WTC11 (cell line): ENCODE results near the gene PTCHD4. TPM values are rescaled to one million over a fixed set of nuclear protein-coding genes. Genes with fewer than 3 reads are reported as not detected.

ENCODE experiments used
- ATAC-seq: fragments of 200-7000 bp; cut with Tn5 transposase; 2 replicates; pipeline ENCODE4 v1.10.0; 2021; ENCODE audit warnings: mild to moderate bottlenecking, moderate library complexity
- CTCF ChIA-PET: fragments of 300-600 bp; sonication (Branson Sonifier 250); formaldehyde crosslinking; loops from one replicate; lab custom pipeline; 2021; ENCODE audit warnings: antibody characterized with exemption; lab: Charles Lee
- POLR2A ChIA-PET: fragments of 350-600 bp; sonication (Branson Sonifier 250); formaldehyde crosslinking; loops from one replicate; lab custom pipeline; 2021; ENCODE audit warnings: antibody characterized with exemption; lab: Charles Lee
- DNase-seq: peaks from one replicate; pipeline ENCODE4 v3.0.0; 2021; ENCODE audit warnings: low spot score
- H3K27ac Mint-ChIP-seq: 2 replicates; pipeline ENCODE4 v1.8.0; 2021; ENCODE audit warnings: mixed read lengths
- H3K27me3 Mint-ChIP-seq: 2 replicates; pipeline ENCODE4 v1.8.0; 2021; ENCODE audit warnings: low read depth, mild to moderate bottlenecking, moderate library complexity, mixed read lengths
- H3K36me3 Mint-ChIP-seq: 2 replicates; pipeline ENCODE4 v1.8.0; 2021; ENCODE audit warnings: mixed read lengths
- H3K4me1 Mint-ChIP-seq: 2 replicates; pipeline ENCODE4 v1.8.0; 2022; ENCODE audit warnings: mixed read lengths
- H3K4me3 Mint-ChIP-seq: 2 replicates; pipeline ENCODE4 v1.8.0; 2021; ENCODE audit warnings: mild to moderate bottlenecking, moderate library complexity, mixed read lengths
- H3K9me3 Mint-ChIP-seq: 2 replicates; pipeline ENCODE4 v1.8.0; 2021; ENCODE audit warnings: mixed read lengths
- ATF1 ChIP-seq: sonication (generic); formaldehyde crosslinking; IDR thresholded peaks from 2 replicates; pipeline ENCODE4 v1.8.1; 2023; ENCODE audit warnings: mild to moderate bottlenecking, moderate library complexity, missing genetic modification reagents
- CREB1 ChIP-seq: sonication (generic); formaldehyde crosslinking; IDR thresholded peaks from 2 replicates; pipeline ENCODE4 v1.8.0; 2023; ENCODE audit warnings: mild to moderate bottlenecking, missing genetic modification reagents
- ETV6 ChIP-seq: sonication (generic); formaldehyde crosslinking; IDR thresholded peaks from 2 replicates; pipeline ENCODE4 v1.8.1; 2022; ENCODE audit warnings: mild to moderate bottlenecking, missing genetic modification reagents
- FOXJ3 ChIP-seq: sonication (generic); formaldehyde crosslinking; IDR thresholded peaks from 2 replicates; pipeline ENCODE4 v1.9.0; 2021; ENCODE audit warnings: missing genetic modification reagents, mild to moderate bottlenecking, borderline replicate concordance
- FOXK1 ChIP-seq: sonication (generic); formaldehyde crosslinking; IDR thresholded peaks from 2 replicates; pipeline ENCODE4 v1.8.0; 2022; ENCODE audit warnings: mild to moderate bottlenecking, moderate library complexity, missing genetic modification reagents
- GABPB1 ChIP-seq: sonication (generic); formaldehyde crosslinking; IDR thresholded peaks from 2 replicates; pipeline ENCODE4 v1.8.1; 2023; ENCODE audit warnings: mild to moderate bottlenecking, missing genetic modification reagents
- JUN ChIP-seq: sonication (generic); formaldehyde crosslinking; IDR thresholded peaks from 2 replicates; pipeline ENCODE4 v1.8.0; 2023; ENCODE audit warnings: mild to moderate bottlenecking, missing genetic modification reagents
- NFYB ChIP-seq: sonication (generic); formaldehyde crosslinking; conservative IDR thresholded peaks from 2 replicates; pipeline ENCODE4 v1.8.0; 2022; ENCODE audit warnings: low read depth, missing genetic modification reagents
- NR1H2 ChIP-seq: sonication (generic); formaldehyde crosslinking; IDR thresholded peaks from 2 replicates; pipeline ENCODE4 v1.9.0; 2021; ENCODE audit warnings: mild to moderate bottlenecking, moderate library complexity, missing genetic modification reagents
- SMAD3 ChIP-seq: sonication (generic); formaldehyde crosslinking; IDR thresholded peaks from 2 replicates; pipeline ENCODE4 v1.8.0; 2022; ENCODE audit warnings: missing genetic modification reagents, mild to moderate bottlenecking, borderline replicate concordance
- SP1 ChIP-seq: sonication (generic); formaldehyde crosslinking; conservative IDR thresholded peaks from 2 replicates; pipeline ENCODE4 v1.8.1; 2022; ENCODE audit warnings: missing genetic modification reagents
- ZNF219 ChIP-seq: sonication (generic); formaldehyde crosslinking; IDR thresholded peaks from 2 replicates; pipeline ENCODE4 v1.8.0; 2023; ENCODE audit warnings: missing genetic modification reagents, mild to moderate bottlenecking, borderline replicate concordance
- ZNF232 ChIP-seq: sonication (generic); formaldehyde crosslinking; IDR thresholded peaks from 2 replicates; pipeline ENCODE4 v1.8.0; 2022; ENCODE audit warnings: mild to moderate bottlenecking, missing genetic modification reagents
- ZNF317 ChIP-seq: sonication (generic); formaldehyde crosslinking; IDR thresholded peaks from 2 replicates; pipeline ENCODE4 v1.8.1; 2023; ENCODE audit warnings: low read depth, mild to moderate bottlenecking, moderate library complexity, missing genetic modification reagents, borderline replicate concordance
- total RNA-seq: library from RNA; stranded (reverse); gene quantifications from 3 replicates; pipeline ENCODE4 v1.2.3, GENCODE V29; 2021
- TF ChIP-seq, protein P1 (sequence below): fragments of 250-450 bp; sonication (Bioruptor Pico); IDR thresholded peaks from 2 replicates; pipeline ENCODE4 v1.9.0; 2021; ENCODE audit warnings: mild to moderate bottlenecking
- TF ChIP-seq, protein P2 (sequence below): fragments of 250-450 bp; sonication (Bioruptor Pico); IDR thresholded peaks from 2 replicates; pipeline ENCODE4 v1.9.0; 2021; ENCODE audit warnings: mild to moderate bottlenecking, borderline replicate concordance
- TF ChIP-seq, protein P3 (sequence below): sonication (generic); formaldehyde crosslinking; IDR thresholded peaks from 2 replicates; pipeline ENCODE4 v1.8.1; 2023; ENCODE audit warnings: mild to moderate bottlenecking, missing genetic modification reagents
- TF ChIP-seq, protein P4 (sequence below): sonication (generic); formaldehyde crosslinking; IDR thresholded peaks from 2 replicates; pipeline ENCODE4 v1.8.1; 2022; ENCODE audit warnings: low read depth, missing genetic modification reagents, borderline replicate concordance
- TF ChIP-seq, protein P5 (sequence below): sonication (generic); formaldehyde crosslinking; IDR thresholded peaks from 2 replicates; pipeline ENCODE4 v1.8.0; 2022; ENCODE audit warnings: mild to moderate bottlenecking, missing genetic modification reagents
- TF ChIP-seq, protein P6 (sequence below): fragments of 250-450 bp; sonication (Bioruptor Pico); IDR thresholded peaks from 2 replicates; pipeline ENCODE4 v2.1.2; 2022; ENCODE audit warnings: mild to moderate bottlenecking, moderate library complexity

PTCHD4 gene
- total RNA-seq, 1 experiment from 2014 or later: 1.6 TPM

DNA sequence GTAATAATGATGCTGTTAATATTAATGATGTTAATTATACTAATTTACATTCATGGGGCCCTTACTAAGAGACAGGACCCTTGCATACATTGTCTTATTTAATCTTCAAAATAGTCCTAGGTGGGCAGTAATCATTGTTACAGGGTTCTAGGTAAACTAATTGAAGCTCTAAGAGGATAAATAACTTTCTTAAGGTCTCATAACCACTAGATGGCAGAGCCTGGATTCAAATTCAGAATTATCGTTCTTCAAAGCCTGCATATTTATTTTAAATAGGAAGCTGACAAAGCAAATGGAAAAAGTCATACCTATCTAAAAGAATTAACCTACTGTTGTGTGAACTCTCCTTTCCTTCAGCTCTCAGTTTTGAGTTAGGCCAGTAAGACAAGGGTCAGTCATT lies 23.5 kb downstream of the PTCHD4 start:
- TF ChIP-seq FOXJ3 (CRISPR knock-in tag) (no peak), ATF1 (CRISPR knock-in tag) (no peak), CREB1 (CRISPR knock-in tag) (no peak), SMAD3 (no peak), ZNF232 (CRISPR knock-in tag) (no peak), ZNF317 (CRISPR knock-in tag) (no peak), ETV6 (CRISPR knock-in tag) (no peak), JUN (CRISPR knock-in tag) (no peak), ZNF219 (CRISPR knock-in tag) (no peak), NR1H2 (CRISPR knock-in tag) (no peak), FOXK1 (CRISPR knock-in tag) (no peak)
- TF ChIP-seq, protein P1, sequence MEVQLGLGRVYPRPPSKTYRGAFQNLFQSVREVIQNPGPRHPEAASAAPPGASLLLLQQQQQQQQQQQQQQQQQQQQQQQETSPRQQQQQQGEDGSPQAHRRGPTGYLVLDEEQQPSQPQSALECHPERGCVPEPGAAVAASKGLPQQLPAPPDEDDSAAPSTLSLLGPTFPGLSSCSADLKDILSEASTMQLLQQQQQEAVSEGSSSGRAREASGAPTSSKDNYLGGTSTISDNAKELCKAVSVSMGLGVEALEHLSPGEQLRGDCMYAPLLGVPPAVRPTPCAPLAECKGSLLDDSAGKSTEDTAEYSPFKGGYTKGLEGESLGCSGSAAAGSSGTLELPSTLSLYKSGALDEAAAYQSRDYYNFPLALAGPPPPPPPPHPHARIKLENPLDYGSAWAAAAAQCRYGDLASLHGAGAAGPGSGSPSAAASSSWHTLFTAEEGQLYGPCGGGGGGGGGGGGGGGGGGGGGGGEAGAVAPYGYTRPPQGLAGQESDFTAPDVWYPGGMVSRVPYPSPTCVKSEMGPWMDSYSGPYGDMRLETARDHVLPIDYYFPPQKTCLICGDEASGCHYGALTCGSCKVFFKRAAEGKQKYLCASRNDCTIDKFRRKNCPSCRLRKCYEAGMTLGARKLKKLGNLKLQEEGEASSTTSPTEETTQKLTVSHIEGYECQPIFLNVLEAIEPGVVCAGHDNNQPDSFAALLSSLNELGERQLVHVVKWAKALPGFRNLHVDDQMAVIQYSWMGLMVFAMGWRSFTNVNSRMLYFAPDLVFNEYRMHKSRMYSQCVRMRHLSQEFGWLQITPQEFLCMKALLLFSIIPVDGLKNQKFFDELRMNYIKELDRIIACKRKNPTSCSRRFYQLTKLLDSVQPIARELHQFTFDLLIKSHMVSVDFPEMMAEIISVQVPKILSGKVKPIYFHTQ (CRISPR knock-in tag): no peak
- TF ChIP-seq, protein P2, sequence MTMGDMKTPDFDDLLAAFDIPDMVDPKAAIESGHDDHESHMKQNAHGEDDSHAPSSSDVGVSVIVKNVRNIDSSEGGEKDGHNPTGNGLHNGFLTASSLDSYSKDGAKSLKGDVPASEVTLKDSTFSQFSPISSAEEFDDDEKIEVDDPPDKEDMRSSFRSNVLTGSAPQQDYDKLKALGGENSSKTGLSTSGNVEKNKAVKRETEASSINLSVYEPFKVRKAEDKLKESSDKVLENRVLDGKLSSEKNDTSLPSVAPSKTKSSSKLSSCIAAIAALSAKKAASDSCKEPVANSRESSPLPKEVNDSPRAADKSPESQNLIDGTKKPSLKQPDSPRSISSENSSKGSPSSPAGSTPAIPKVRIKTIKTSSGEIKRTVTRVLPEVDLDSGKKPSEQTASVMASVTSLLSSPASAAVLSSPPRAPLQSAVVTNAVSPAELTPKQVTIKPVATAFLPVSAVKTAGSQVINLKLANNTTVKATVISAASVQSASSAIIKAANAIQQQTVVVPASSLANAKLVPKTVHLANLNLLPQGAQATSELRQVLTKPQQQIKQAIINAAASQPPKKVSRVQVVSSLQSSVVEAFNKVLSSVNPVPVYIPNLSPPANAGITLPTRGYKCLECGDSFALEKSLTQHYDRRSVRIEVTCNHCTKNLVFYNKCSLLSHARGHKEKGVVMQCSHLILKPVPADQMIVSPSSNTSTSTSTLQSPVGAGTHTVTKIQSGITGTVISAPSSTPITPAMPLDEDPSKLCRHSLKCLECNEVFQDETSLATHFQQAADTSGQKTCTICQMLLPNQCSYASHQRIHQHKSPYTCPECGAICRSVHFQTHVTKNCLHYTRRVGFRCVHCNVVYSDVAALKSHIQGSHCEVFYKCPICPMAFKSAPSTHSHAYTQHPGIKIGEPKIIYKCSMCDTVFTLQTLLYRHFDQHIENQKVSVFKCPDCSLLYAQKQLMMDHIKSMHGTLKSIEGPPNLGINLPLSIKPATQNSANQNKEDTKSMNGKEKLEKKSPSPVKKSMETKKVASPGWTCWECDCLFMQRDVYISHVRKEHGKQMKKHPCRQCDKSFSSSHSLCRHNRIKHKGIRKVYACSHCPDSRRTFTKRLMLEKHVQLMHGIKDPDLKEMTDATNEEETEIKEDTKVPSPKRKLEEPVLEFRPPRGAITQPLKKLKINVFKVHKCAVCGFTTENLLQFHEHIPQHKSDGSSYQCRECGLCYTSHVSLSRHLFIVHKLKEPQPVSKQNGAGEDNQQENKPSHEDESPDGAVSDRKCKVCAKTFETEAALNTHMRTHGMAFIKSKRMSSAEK: no peak
- TF ChIP-seq, protein P3, sequence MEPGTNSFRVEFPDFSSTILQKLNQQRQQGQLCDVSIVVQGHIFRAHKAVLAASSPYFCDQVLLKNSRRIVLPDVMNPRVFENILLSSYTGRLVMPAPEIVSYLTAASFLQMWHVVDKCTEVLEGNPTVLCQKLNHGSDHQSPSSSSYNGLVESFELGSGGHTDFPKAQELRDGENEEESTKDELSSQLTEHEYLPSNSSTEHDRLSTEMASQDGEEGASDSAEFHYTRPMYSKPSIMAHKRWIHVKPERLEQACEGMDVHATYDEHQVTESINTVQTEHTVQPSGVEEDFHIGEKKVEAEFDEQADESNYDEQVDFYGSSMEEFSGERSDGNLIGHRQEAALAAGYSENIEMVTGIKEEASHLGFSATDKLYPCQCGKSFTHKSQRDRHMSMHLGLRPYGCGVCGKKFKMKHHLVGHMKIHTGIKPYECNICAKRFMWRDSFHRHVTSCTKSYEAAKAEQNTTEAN: no peak
- TF ChIP-seq, protein P4, sequence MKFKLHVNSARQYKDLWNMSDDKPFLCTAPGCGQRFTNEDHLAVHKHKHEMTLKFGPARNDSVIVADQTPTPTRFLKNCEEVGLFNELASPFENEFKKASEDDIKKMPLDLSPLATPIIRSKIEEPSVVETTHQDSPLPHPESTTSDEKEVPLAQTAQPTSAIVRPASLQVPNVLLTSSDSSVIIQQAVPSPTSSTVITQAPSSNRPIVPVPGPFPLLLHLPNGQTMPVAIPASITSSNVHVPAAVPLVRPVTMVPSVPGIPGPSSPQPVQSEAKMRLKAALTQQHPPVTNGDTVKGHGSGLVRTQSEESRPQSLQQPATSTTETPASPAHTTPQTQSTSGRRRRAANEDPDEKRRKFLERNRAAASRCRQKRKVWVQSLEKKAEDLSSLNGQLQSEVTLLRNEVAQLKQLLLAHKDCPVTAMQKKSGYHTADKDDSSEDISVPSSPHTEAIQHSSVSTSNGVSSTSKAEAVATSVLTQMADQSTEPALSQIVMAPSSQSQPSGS (CRISPR knock-in tag): no peak
- Mint-ChIP-seq H3K27ac (no peak overlapping the region), H3K4me1 (no peaks in the 10 kb centered on the region; the same call in 1 of the 2 replicates), H3K36me3 (peaks cover 18% of the 10 kb centered on the region), H3K4me3 (no peak overlapping the region), H3K9me3 (peaks cover 12% of the 10 kb centered on the region), H3K27me3 (no peaks in the 10 kb centered on the region)
- DNase-seq (no peak), ATAC-seq (no peak)
- ChIA-PET POLR2A (no interaction called here), CTCF (interaction anchor here (1.0 kb wide), 1 partner anchor 388 kb away, joined by 9 read pairs; no protein-coding TSS in a partner anchor)

DNA sequence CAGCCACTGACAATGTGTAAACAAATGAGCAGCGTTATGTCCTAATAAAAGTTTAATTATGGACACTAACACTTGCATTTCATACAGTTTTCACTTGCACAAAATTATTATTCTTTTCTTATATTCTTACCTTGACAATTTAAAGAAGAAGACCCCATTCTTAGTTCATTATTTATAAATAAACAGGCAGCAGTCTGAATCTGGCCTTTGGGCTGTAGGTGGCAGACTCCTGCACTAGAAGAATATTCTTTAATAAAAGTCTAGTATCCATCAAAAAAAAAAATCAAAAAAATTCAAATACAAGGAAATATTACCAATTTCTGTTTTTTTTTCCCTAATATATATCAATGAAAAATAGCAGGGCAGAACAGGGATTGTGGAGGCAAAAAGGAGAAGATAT lies 24.8 kb downstream of the PTCHD4 start:
- ChIA-PET POLR2A (no interaction called here), CTCF (no interaction called here)
- no peak for ATAC-seq
- TF ChIP-seq JUN (CRISPR knock-in tag) (no peak), NFYB (CRISPR knock-in tag) (no peak), SP1 (CRISPR knock-in tag) (no peak), GABPB1 (CRISPR knock-in tag) (no peak)
- TF ChIP-seq, protein P5, sequence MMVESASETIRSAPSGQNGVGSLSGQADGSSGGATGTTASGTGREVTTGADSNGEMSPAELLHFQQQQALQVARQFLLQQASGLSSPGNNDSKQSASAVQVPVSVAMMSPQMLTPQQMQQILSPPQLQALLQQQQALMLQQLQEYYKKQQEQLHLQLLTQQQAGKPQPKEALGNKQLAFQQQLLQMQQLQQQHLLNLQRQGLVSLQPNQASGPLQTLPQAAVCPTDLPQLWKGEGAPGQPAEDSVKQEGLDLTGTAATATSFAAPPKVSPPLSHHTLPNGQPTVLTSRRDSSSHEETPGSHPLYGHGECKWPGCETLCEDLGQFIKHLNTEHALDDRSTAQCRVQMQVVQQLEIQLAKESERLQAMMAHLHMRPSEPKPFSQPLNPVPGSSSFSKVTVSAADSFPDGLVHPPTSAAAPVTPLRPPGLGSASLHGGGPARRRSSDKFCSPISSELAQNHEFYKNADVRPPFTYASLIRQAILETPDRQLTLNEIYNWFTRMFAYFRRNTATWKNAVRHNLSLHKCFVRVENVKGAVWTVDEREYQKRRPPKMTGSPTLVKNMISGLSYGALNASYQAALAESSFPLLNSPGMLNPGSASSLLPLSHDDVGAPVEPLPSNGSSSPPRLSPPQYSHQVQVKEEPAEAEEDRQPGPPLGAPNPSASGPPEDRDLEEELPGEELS: no peak
- TF ChIP-seq, protein P6, sequence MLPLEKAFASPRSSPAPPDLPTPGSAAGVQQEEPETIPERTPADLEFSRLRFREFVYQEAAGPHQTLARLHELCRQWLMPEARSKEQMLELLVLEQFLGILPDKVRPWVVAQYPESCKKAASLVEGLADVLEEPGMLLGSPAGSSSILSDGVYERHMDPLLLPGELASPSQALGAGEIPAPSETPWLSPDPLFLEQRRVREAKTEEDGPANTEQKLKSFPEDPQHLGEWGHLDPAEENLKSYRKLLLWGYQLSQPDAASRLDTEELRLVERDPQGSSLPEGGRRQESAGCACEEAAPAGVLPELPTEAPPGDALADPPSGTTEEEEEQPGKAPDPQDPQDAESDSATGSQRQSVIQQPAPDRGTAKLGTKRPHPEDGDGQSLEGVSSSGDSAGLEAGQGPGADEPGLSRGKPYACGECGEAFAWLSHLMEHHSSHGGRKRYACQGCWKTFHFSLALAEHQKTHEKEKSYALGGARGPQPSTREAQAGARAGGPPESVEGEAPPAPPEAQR (CRISPR knock-in tag): no peak
- TF ChIP-seq, protein P3: no peak

More for the DNA sequence above, 24.8 kb downstream of the PTCHD4 start:
- H3K27ac Mint-ChIP-seq: no peak overlapping the region
- no peak overlapping the region for H3K4me3 Mint-ChIP-seq
- H3K36me3 Mint-ChIP-seq: peaks cover 18% of the 10 kb centered on the region
- H3K27me3 Mint-ChIP-seq: no peaks in the 10 kb centered on the region
- H3K4me1 Mint-ChIP-seq: no peaks in the 10 kb centered on the region; the same call in 1 of the 2 replicates
- DNase-seq: no peak
- H3K9me3 Mint-ChIP-seq: peaks cover 12% of the 10 kb centered on the region
